NCI-H69 (cell line): Measurements from ENCODE around the gene CHST9.
"Not testable (repeated sequence)": the region's sequence is repeated elsewhere in the genome, so short reads cannot be mapped to it uniquely, and the experiment has no call there.

ENCODE experiments used
- DNase-seq: peaks from one replicate; lab custom pipeline; 2025; lab: John Stamatoyannopoulos, UW

The CHST9 gene

GRCh38 chr18:26928670-26929313, 256.3 kb downstream of the CHST9 start:
- no peak for DNase-seq

- DNase-seq: not testable (repeated sequence)
Measured at GRCh38 chr18:26927822-26928221, 257.3 kb downstream of the CHST9 start.

GRCh38 chr18:26926066-26926675, 258.9 kb downstream of the CHST9 start:
- no peak for DNase-seq

GRCh38 chr18:26925313-26925712, 259.8 kb downstream of the CHST9 start:
- DNase-seq: no peak

- DNase-seq: no peak
Measured at GRCh38 chr18:26922313-26922712, 262.8 kb downstream of the CHST9 start.

- no peak for DNase-seq
Measured at GRCh38 chr18:26920644-26921043, 264.5 kb downstream of the CHST9 start.

GRCh38 chr18:26919627-26920026, 265.5 kb downstream of the CHST9 start:
- DNase-seq: peak; percentile 65

- no peak for DNase-seq
Measured at GRCh38 chr18:26919201-26919600, 265.9 kb downstream of the CHST9 start.

GRCh38 chr18:26911840-26912239, 273.3 kb downstream of the CHST9 start:
- peak; percentile 13 for DNase-seq

GRCh38 chr18:26909599-26910290, 275.4 kb downstream of the CHST9 start:
- DNase-seq: peak; percentile 15

GRCh38 chr18:26908906-26909305, 276.2 kb downstream of the CHST9 start:
- DNase-seq: no peak

GRCh38 chr18:26902291-26902690, 282.8 kb downstream of the CHST9 start:
- DNase-seq: no peak

GRCh38 chr18:26901020-26901419, 284.1 kb downstream of the CHST9 start:
- no peak for DNase-seq

GRCh38 chr18:26894426-26894825, 290.7 kb downstream of the CHST9 start:
- DNase-seq: no peak

- DNase-seq: no peak
Measured at GRCh38 chr18:26893996-26894395, 291.1 kb downstream of the CHST9 start.

- no peak for DNase-seq
Measured at GRCh38 chr18:26888259-26888658, 296.8 kb downstream of the CHST9 start.

GRCh38 chr18:26875040-26875654, 310.0 kb downstream of the CHST9 start:
- peak; percentile 53 for DNase-seq

- peak; percentile 94 for DNase-seq
Measured at GRCh38 chr18:26874283-26874682, 310.8 kb downstream of the CHST9 start.

GRCh38 chr18:26869640-26870039, 315.5 kb downstream of the CHST9 start:
- DNase-seq: no peak

- DNase-seq: peak; percentile 51
Measured at GRCh38 chr18:26868968-26869586, 316.0 kb downstream of the CHST9 start.

GRCh38 chr18:26867471-26867870, 317.6 kb downstream of the CHST9 start:
- no peak for DNase-seq

GRCh38 chr18:26865557-26865956, 319.6 kb downstream of the CHST9 start, which contains the start of gene AQP4:
AQP4 (minus strand) TSS chr18:26865707; CDS start chr18:26865689, 18 bp downstream.
- DNase-seq: peak; percentile 92
